Smooth muscle cell (in vitro differentiated cells): ENCODE results near the gene MARK4. TPM values are rescaled to one million over a fixed set of nuclear protein-coding genes. Genes with fewer than 3 reads are reported as not detected.
"Not testable (repeated sequence)": the region's sequence is repeated elsewhere in the genome, so short reads cannot be mapped to it uniquely, and the experiment has no call there.

Source experiments
- DNase-seq: peaks from one replicate; lab custom pipeline; 2025; ENCODE audit not compliant: unreplicated experiment; lab: John Stamatoyannopoulos, UW
- H2AFZ ChIP-seq: fragments of 200-600 bp; sonication (generic); 2 replicates; pipeline ENCODE4 v1.6.0; 2016; ENCODE audit warnings: antibody characterized with exemption, low read depth, mild to moderate bottlenecking
- H3F3A ChIP-seq: fragments of 200-600 bp; sonication (generic); 2 replicates; pipeline ENCODE4 v1.6.0; 2017; ENCODE audit warnings: antibody characterized with exemption, low read depth
- H3K27ac ChIP-seq: fragments of 200-600 bp; sonication (generic); 2 replicates; pipeline ENCODE4 v1.5.1; 2016; ENCODE audit warnings: low read depth, mild to moderate bottlenecking
- H3K27me3 ChIP-seq: fragments of 200-600 bp; sonication (generic); 2 replicates; pipeline ENCODE4 v1.6.1; 2016; ENCODE audit warnings: low read depth, mild to moderate bottlenecking
- H3K36me3 ChIP-seq: fragments of 200-600 bp; sonication (generic); 2 replicates; pipeline ENCODE4 v1.5.1; 2016; ENCODE audit warnings: low read depth
- H3K4me1 ChIP-seq: fragments of 200-600 bp; sonication (generic); 2 replicates; pipeline ENCODE4 v1.5.1; 2016; ENCODE audit warnings: low read depth
- H3K4me2 ChIP-seq: fragments of 200-600 bp; sonication (generic); 2 replicates; pipeline ENCODE4 v1.6.0; 2016; ENCODE audit warnings: mild to moderate bottlenecking
- H3K4me3 ChIP-seq: fragments of 200-600 bp; sonication (generic); 2 replicates; pipeline ENCODE4 v1.5.1; 2016; ENCODE audit warnings: mild to moderate bottlenecking
- H3K79me2 ChIP-seq: fragments of 200-600 bp; sonication (generic); 2 replicates; pipeline ENCODE4 v1.6.0; 2016; ENCODE audit warnings: low read depth, mild to moderate bottlenecking
- H3K9ac ChIP-seq: fragments of 200-600 bp; sonication (generic); 2 replicates; pipeline ENCODE4 v1.6.0; 2016; ENCODE audit warnings: low read depth
- H3K9me3 ChIP-seq: fragments of 200-600 bp; sonication (generic); replicated peaks from 2 replicates; pipeline ENCODE4 v1.5.1; 2016; ENCODE audit warnings: low read depth
- H4K20me1 ChIP-seq: fragments of 200-600 bp; sonication (generic); 2 replicates; pipeline ENCODE4 v1.6.0; 2016; ENCODE audit warnings: low read depth
- WGBS: methylation state at CpG from one replicate; pipeline ENCODE4 v1.1.7; 2016; ENCODE audit warnings: low lambda C conversion rate; 5-methylcytosine and 5-hydroxymethylcytosine counted together
- polyA plus RNA-seq: library from polyadenylated mRNA; unstranded; fragments of >200 nt; fragmentation: Nextera tagmentation; extraction: Ambion mirVana; gene quantifications from 2 replicates; pipeline ENCODE4 v1.2.1, GENCODE V29; 2016
- total RNA-seq: library from RNA; depleted of rRNA; stranded (reverse); fragments of >200 nt; gene quantifications from 2 replicates; pipeline ENCODE4 v1.2.3, GENCODE V29; 2014
- TF ChIP-seq, protein P1 (sequence below): fragments of 200-600 bp; sonication (generic); IDR thresholded peaks from 2 replicates; pipeline ENCODE4 v1.5.1; 2017; ENCODE audit warnings: borderline replicate concordance, mild to moderate bottlenecking, antibody characterized with exemption; ENCODE audit not compliant: insufficient read depth, poor library complexity, severe bottlenecking

The MARK4 gene
- total and polyA plus RNA-seq, 2 experiments from 2014 or later, result 15.6 to 23.0 TPM

DNA sequence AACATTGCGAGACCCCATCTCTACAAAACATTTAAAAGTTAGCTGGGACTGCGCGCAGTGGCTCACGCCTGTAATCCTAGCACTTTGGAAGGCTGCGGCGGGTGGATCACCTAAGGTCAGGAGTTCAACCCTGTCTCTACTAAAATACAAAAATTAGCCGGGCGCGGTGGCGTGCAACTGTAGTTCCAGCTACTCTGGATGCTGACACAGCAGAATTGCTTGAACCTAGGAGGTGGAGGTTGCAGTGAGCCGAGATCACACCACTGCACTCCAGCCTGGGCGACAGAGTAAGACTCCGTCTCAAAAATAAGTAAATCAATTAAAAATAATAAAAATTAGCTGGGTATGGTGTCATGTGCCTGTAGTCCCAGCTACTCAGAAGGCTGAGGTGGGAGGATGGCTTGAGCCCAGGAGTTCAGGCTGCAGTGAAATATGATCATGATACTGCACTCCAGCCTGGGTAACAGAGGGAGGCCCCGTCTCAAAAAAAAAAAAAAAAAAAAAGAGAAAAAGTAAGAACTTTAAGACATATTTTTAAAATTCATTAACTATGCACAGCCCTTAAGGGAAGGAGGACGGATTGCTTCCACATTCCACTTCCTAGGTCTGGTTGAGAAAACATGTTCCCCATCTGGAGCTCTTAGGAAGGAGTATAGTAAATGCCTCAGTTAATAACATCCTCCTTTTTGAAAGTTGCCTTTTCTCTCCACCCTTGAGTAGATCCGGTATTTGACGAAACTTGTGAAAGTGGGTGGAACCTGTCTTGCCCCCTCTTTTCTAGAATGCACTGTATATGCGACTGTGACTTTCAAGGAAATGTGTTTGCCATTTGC, 31.9 kb upstream of the MARK4 start:
- H3K27me3 ChIP-seq, result peaks cover 28% of the 10 kb centered on the region
- TF ChIP-seq, protein P1, sequence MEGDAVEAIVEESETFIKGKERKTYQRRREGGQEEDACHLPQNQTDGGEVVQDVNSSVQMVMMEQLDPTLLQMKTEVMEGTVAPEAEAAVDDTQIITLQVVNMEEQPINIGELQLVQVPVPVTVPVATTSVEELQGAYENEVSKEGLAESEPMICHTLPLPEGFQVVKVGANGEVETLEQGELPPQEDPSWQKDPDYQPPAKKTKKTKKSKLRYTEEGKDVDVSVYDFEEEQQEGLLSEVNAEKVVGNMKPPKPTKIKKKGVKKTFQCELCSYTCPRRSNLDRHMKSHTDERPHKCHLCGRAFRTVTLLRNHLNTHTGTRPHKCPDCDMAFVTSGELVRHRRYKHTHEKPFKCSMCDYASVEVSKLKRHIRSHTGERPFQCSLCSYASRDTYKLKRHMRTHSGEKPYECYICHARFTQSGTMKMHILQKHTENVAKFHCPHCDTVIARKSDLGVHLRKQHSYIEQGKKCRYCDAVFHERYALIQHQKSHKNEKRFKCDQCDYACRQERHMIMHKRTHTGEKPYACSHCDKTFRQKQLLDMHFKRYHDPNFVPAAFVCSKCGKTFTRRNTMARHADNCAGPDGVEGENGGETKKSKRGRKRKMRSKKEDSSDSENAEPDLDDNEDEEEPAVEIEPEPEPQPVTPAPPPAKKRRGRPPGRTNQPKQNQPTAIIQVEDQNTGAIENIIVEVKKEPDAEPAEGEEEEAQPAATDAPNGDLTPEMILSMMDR, result no peak
- 91% methylated on average over 18 of the region's 18 CpGs for WGBS

DNA sequence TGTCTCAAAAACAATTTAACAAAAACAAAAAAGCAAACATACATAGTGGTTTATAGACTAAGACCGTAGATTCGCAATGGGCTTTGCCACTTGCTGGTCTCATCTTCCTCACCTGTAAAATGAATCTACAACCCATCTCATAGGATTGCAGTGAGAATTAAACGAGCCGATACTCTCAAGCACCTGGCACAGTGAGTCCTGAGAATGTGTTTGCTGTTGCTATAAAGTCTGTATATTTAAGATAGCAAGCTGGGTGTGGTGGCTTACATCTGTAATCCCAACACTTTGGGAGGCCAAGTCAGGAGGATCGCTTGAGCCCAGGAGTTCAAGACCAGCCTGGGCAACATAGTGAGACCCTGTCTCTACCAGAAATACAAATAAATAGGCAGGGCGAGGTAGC, 28.3 kb upstream of the MARK4 start:
- H3K79me2 ChIP-seq, result no peaks in the 10 kb centered on the region
- H3K36me3 ChIP-seq, result no peaks in the 10 kb centered on the region
- H3K27me3 ChIP-seq, result peaks cover 10% of the 10 kb centered on the region
- H3F3A ChIP-seq, result no peaks in the 10 kb centered on the region
- H3K27ac ChIP-seq, result no peak overlapping the region
- DNase-seq, result no peak
- H3K4me2 ChIP-seq, result no peak overlapping the region
- no peak overlapping the region for H2AFZ ChIP-seq
- H3K9me3 ChIP-seq, result no peaks in the 10 kb centered on the region
- TF ChIP-seq, protein P1, result no peak
- 94% methylated on average over 6 of the region's 6 CpGs for WGBS
- no peak overlapping the region for H3K9ac ChIP-seq
- no peaks in the 10 kb centered on the region for H4K20me1 ChIP-seq
- no peak overlapping the region for H3K4me3 ChIP-seq
- H3K4me1 ChIP-seq, result no peaks in the 10 kb centered on the region

More for the DNA sequence above, 31.9 kb upstream of the MARK4 start:
- Histone ChIP-seq H3K27ac (no peak overlapping the region), H3K79me2 (no peaks in the 10 kb centered on the region), H3F3A (no peaks in the 10 kb centered on the region), H3K4me2 (no peak overlapping the region), H2AFZ (no peak overlapping the region), H4K20me1 (no peaks in the 10 kb centered on the region), H3K36me3 (no peaks in the 10 kb centered on the region), H3K4me1 (no peaks in the 10 kb centered on the region), H3K9me3 (no peaks in the 10 kb centered on the region), H3K4me3 (no peak overlapping the region), H3K9ac (no peak overlapping the region)
- DNase-seq, result no peak

DNA sequence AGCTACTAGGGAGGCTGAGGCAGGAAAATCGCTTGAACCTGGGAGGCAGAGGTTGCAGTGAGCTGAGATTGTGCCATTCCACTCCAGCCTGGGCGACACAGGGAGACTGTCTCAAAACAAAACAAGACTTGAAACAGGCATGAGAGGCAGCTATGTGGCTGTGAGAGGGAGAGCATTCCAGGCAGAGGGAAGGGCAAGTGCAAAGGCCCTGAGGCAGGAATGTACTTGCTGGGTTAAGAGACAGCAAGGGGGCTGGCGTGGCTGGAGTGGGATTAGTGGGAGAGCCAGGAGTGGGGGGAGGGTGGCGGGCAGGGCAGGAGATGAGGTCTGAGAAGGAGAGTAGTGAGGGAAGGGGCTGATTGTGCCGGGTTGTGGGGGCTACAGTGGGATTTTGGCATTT, 27.2 kb upstream of the MARK4 start:
- Histone ChIP-seq H3K27me3 (peaks cover under 1% of the 10 kb centered on the region), H3K4me3 (no peak overlapping the region), H3K79me2 (no peaks in the 10 kb centered on the region), H3K4me2 (no peak overlapping the region), H3K9ac (no peak overlapping the region), H3K9me3 (no peaks in the 10 kb centered on the region), H3K4me1 (no peaks in the 10 kb centered on the region), H3F3A (no peaks in the 10 kb centered on the region), H3K36me3 (no peaks in the 10 kb centered on the region), H4K20me1 (no peaks in the 10 kb centered on the region), H2AFZ (no peak overlapping the region), H3K27ac (no peak overlapping the region)
- TF ChIP-seq, protein P1, result no peak
- 99% methylated on average over 4 of the region's 5 CpGs for WGBS
- DNase-seq, result no peak

DNA sequence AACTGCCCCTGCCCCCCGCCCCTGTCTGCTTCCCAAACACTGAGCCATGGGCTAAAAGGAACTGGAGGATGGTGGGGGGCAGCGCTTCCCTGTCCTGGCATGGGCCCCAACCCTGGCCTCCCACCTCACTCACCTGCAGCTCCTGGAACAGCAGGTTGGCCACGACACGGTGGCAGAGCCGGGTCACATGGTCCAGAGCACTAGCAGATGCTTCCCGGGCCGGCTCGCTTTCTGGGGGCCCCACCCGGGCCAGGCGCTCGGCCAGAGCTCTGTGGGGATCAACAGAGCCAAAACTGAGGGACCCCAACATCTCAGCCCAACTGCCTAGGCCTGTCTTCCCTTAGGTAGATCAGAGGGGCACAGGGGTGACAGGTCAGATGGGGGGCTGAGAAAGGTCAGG, 26.4 kb upstream of the MARK4 start:
- DNase-seq, result no peak
- no peaks in the 10 kb centered on the region for H3K9me3 ChIP-seq
- no peak overlapping the region for H3K9ac ChIP-seq
- H3K79me2 ChIP-seq, result no peaks in the 10 kb centered on the region
- H3F3A ChIP-seq, result no peaks in the 10 kb centered on the region
- no peak overlapping the region for H3K4me2 ChIP-seq
- H3K27me3 ChIP-seq, result no peaks in the 10 kb centered on the region
- TF ChIP-seq, protein P1, result no peak
- H3K36me3 ChIP-seq, result no peaks in the 10 kb centered on the region
- H3K27ac ChIP-seq, result no peak overlapping the region
- H3K4me3 ChIP-seq, result no peak overlapping the region
- WGBS, result 88% methylated on average over 11 of the region's 11 CpGs
- no peaks in the 10 kb centered on the region for H3K4me1 ChIP-seq
- no peak overlapping the region for H2AFZ ChIP-seq
- no peaks in the 10 kb centered on the region for H4K20me1 ChIP-seq

DNA sequence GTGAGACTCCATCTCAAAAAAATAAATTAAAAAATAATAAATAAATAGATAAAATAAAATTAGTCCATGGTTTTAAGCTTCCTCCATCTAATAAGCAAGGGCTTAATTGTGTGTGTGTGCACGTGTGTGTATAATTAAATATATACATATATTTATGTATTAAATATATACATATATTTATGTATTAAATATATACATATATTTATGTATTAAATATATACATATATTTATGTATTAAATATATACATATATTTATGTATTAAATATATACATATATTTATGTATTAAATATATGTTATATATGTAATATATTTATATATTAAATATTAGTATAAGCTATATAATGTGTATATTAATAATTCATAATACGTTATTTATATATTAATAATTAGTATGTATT, 22.0 kb upstream of the MARK4 start:
- 81% methylated on average over 2 of the region's 2 CpGs for WGBS

More for the DNA sequence above, 22.0 kb upstream of the MARK4 start:
- not testable (repeated sequence) for H3F3A ChIP-seq, H3K9ac ChIP-seq, H3K27me3 ChIP-seq, H3K4me2 ChIP-seq, H3K4me3 ChIP-seq, DNase-seq, H3K79me2 ChIP-seq, H3K27ac ChIP-seq, H4K20me1 ChIP-seq, H3K9me3 ChIP-seq, H3K36me3 ChIP-seq, H3K4me1 ChIP-seq, H2AFZ ChIP-seq
